Renal cortex interstitium (tissue), 11 donors: ENCODE results near the gene DRD3. TPM values are rescaled to one million over a fixed set of nuclear protein-coding genes. Genes with fewer than 3 reads are reported as not detected.
A peak's percentile ranks its signal among the peaks of the same experiment; 100 is the strongest.

Source experiments
- DNase-seq, 11 donors: peaks; one replicate each; pipeline ENCODE4 v3.0.0-alpha.2; 2013; ENCODE audit warnings: low read depth in 9 of 11, low spot score in 4 of 11; ENCODE audit errors: extremely low read depth in 1 of 11
- polyA plus RNA-seq, 3 donors: library from polyadenylated mRNA; unstranded; fragments of 120-200 nt; gene quantifications; one replicate each; pipeline ENCODE4 v1.2.1, GENCODE V29; 2013; ENCODE audit not compliant: insufficient read length in 3 of 3

Gene DRD3
- polyA plus RNA-seq, 3 donors = not detected

- DNase-seq = no peak
Observed at GRCh38 chr3:114132500-114132899, 46.4 kb downstream of the DRD3 start.

GRCh38 chr3:114128826-114129225 lies 50.0 kb downstream of the DRD3 start:
- DNase-seq = no peak

GRCh38 chr3:114128231-114128630 lies 50.6 kb downstream of the DRD3 start:
- no peak for DNase-seq

- DNase-seq = no peak
Observed at GRCh38 chr3:114127517-114127916, 51.3 kb downstream of the DRD3 start.

- no peak for DNase-seq
Observed at GRCh38 chr3:114126461-114126860, 52.4 kb downstream of the DRD3 start.

GRCh38 chr3:114122027-114122709 lies 56.7 kb downstream of the DRD3 start:
- peak in 4 of 11 donors; percentile 13 to 33 (median 26) for DNase-seq

- DNase-seq = no peak
Observed at GRCh38 chr3:114120211-114120610, 58.6 kb downstream of the DRD3 start.

- DNase-seq = no peak
Observed at GRCh38 chr3:114119776-114120175, 59.1 kb downstream of the DRD3 start.

- DNase-seq = no peak
Observed at GRCh38 chr3:114115143-114115542, 63.7 kb downstream of the DRD3 start.

GRCh38 chr3:114114719-114115118 lies 64.1 kb downstream of the DRD3 start:
- DNase-seq = no peak

- DNase-seq = no peak
Observed at GRCh38 chr3:114112696-114113095, 66.2 kb downstream of the DRD3 start.

- DNase-seq = no peak
Observed at GRCh38 chr3:114111060-114111770, 67.6 kb downstream of the DRD3 start.

- DNase-seq = no peak
Observed at GRCh38 chr3:114110439-114110838, 68.4 kb downstream of the DRD3 start.

GRCh38 chr3:114108137-114108536 lies 70.7 kb downstream of the DRD3 start:
- DNase-seq = no peak

- DNase-seq = no peak
Observed at GRCh38 chr3:114104414-114104813, 74.4 kb downstream of the DRD3 start.

- no peak for DNase-seq
Observed at GRCh38 chr3:114103858-114104257, 75.0 kb downstream of the DRD3 start.

- DNase-seq = no peak
Observed at GRCh38 chr3:114103181-114103580, 75.7 kb downstream of the DRD3 start.

GRCh38 chr3:114101101-114101500 lies 77.8 kb downstream of the DRD3 start:
- no peak for DNase-seq

- DNase-seq = no peak
Observed at GRCh38 chr3:114095796-114096195, 83.1 kb downstream of the DRD3 start.

GRCh38 chr3:114093596-114093995 lies 85.3 kb downstream of the DRD3 start:
- peak in 4 of 11 donors; percentile 11 to 29 (median 25) for DNase-seq

- peak in 4 of 11 donors; percentile 6 to 39 (median 18) for DNase-seq
Observed at GRCh38 chr3:114093016-114093380, 85.9 kb downstream of the DRD3 start.
